Measurements from ENCODE around the gene QRFPR. TPM values are rescaled to one million over a fixed set of nuclear protein-coding genes. Genes with fewer than 3 reads are reported as not detected.

Gene QRFPR
- total and polyA plus RNA-seq, 8 donors: 0.18 TPM; not detected in 7

- TF ChIP-seq POLR2A (IDR thresholded peaks at IDR 0.05): no peak
- no peak for TF ChIP-seq CTCF (IDR thresholded peaks at IDR 0.05)
- no peak for TF ChIP-seq EP300 (IDR thresholded peaks at IDR 0.05)
- TF ChIP-seq POLR2AphosphoS5 (IDR thresholded peaks at IDR 0.05): no peak
- Histone ChIP-seq H3K9me3 (no peaks in the 10 kb centered on the region), H3K27me3 (no peaks in the 10 kb centered on the region), H3K4me3 (no peak overlapping the region), H3K4me1 (peaks cover 0 to 6% (median 0%) of the 10 kb centered on the region in 4 donors), H3K36me3 (no peaks in the 10 kb centered on the region), H3K27ac (no peak overlapping the region)
- 78 to 89% (median 85%) methylated on average over 4 of the region's 4 CpGs for WGBS, 5 donors
- DNase-seq: no peak
- intact Hi-C loops (cut with DNase I; ENCODE audit: low total_unique reads): no loop called here
Observed at GRCh38 chr4:121400632-121401031, 19.8 kb upstream of the QRFPR start.

- intact Hi-C loops (cut with DNase I; ENCODE audit: low total_unique reads): no loop called here
- DNase-seq: peak in 1 of 2 donors; percentile 31
- WGBS, 5 donors: 55 to 100% (median 67%) methylated on average over 1 of the region's 1 CpG
Observed at GRCh38 chr4:121397941-121398601, 17.3 kb upstream of the QRFPR start.

GRCh38 chr4:121397434-121397833 is 16.6 kb upstream of the QRFPR start:
- DNase-seq: no peak
- Histone ChIP-seq H3K9me3 (no peaks in the 10 kb centered on the region), H3K27ac (no peak overlapping the region), H3K36me3 (no peaks in the 10 kb centered on the region), H3K27me3 (no peaks in the 10 kb centered on the region), H3K4me1 (peaks cover 0 to 6% (median 0%) of the 10 kb centered on the region in 4 donors), H3K4me3 (no peak overlapping the region)
- TF ChIP-seq EP300 (IDR thresholded peaks at IDR 0.05): no peak
- no peak for TF ChIP-seq POLR2AphosphoS5 (IDR thresholded peaks at IDR 0.05)
- no peak for TF ChIP-seq POLR2A (IDR thresholded peaks at IDR 0.05)
- no peak for TF ChIP-seq CTCF (IDR thresholded peaks at IDR 0.05)
- intact Hi-C loops (cut with DNase I; ENCODE audit: low total_unique reads): no loop called here
- 38 to 64% (median 54%) methylated on average over 3 of the region's 3 CpGs for WGBS, 5 donors

More at GRCh38 chr4:121397941-121398601, 17.3 kb upstream of the QRFPR start:
- no peak overlapping the region for H3K27ac ChIP-seq
- H3K27me3 ChIP-seq: no peaks in the 10 kb centered on the region
- H3K9me3 ChIP-seq: no peaks in the 10 kb centered on the region
- H3K4me3 ChIP-seq: no peak overlapping the region
- TF ChIP-seq CTCF (IDR thresholded peaks at IDR 0.05) (no peak), EP300 (IDR thresholded peaks at IDR 0.05) (no peak), POLR2AphosphoS5 (IDR thresholded peaks at IDR 0.05) (no peak), POLR2A (IDR thresholded peaks at IDR 0.05) (no peak)
- H3K36me3 ChIP-seq: no peaks in the 10 kb centered on the region
- peaks cover 0 to 6% (median 0%) of the 10 kb centered on the region in 4 donors for H3K4me1 ChIP-seq

GRCh38 chr4:121392426-121393086 is 11.7 kb upstream of the QRFPR start:
- Histone ChIP-seq H3K36me3 (no peaks in the 10 kb centered on the region), H3K4me3 (no peak overlapping the region), H3K9me3 (no peaks in the 10 kb centered on the region), H3K4me1 (no peaks in the 10 kb centered on the region), H3K27ac (no peak overlapping the region), H3K27me3 (no peaks in the 10 kb centered on the region)
- DNase-seq: no peak
- no peak for TF ChIP-seq EP300 (IDR thresholded peaks at IDR 0.05)
- TF ChIP-seq POLR2AphosphoS5 (IDR thresholded peaks at IDR 0.05): no peak
- TF ChIP-seq CTCF (IDR thresholded peaks at IDR 0.05): no peak
- no peak for TF ChIP-seq POLR2A (IDR thresholded peaks at IDR 0.05)
- intact Hi-C loops (cut with DNase I; ENCODE audit: low total_unique reads): no loop called here
- WGBS, 5 donors: 48 to 63% (median 61%) methylated on average over 5 of the region's 5 CpGs

Measured in stomach (tissue), 9 donors.